ENCODE measurements around the gene ATP11A. TPM values are rescaled to one million over a fixed set of nuclear protein-coding genes. Genes with fewer than 3 reads are reported as not detected.

The ATP11A gene
- total RNA-seq, 1 experiment from 2014 or later = 232 TPM

- TF ChIP-seq CTCF (IDR thresholded peaks at IDR 0.05; ENCODE audit: insufficient read depth in 1 of 2, low read depth in 1 of 2, low read length in 1 of 2, severe bottlenecking in 1 of 2, unreplicated experiment in 1 of 2) = no peak
- Mint-ChIP-seq H3K4me1 (ENCODE audit: low read depth, unreplicated experiment) (no peaks in the 10 kb centered on the region), H3K4me3 (ENCODE audit: unreplicated experiment) (no peak overlapping the region), H3K27me3 (ENCODE audit: insufficient read depth, unreplicated experiment) (no peaks in the 10 kb centered on the region), H3K9me3 (ENCODE audit: unreplicated experiment) (no peaks in the 10 kb centered on the region), H3K27ac (ENCODE audit: unreplicated experiment) (no peak overlapping the region), H3K36me3 (ENCODE audit: insufficient read depth, unreplicated experiment) (peaks cover 66% of the 10 kb centered on the region)
- Histone ChIP-seq H3K27me3 (replicated peaks; ENCODE audit: control insufficient read depth, insufficient read depth, low read length) (no peaks in the 10 kb centered on the region), H3K4me3 (ENCODE audit: low read depth, low read length) (no peak overlapping the region), H3K36me3 (ENCODE audit: control insufficient read depth, insufficient read depth, low read length) (no peaks in the 10 kb centered on the region; the same call in 1 of the 2 replicates), H3K4me1 (no peaks in the 10 kb centered on the region), H3K9me3 (no peaks in the 10 kb centered on the region)
- no peak for DNase-seq
- BruUV-seq (replicated peaks) = no TSS peak
- intact Hi-C loops (cut with micrococcal nuclease; ENCODE audit: unreplicated experiment) = no loop called here
- CTCF ChIA-PET = no interaction called here
- POLR2A ChIA-PET = no interaction called here
Measured at GRCh38 chr13:112770504-112770903, 80.7 kb downstream of the ATP11A start.

GRCh38 chr13:112771139-112771876 lies 81.5 kb downstream of the ATP11A start:
- DNase-seq = no peak
- Mint-ChIP-seq H3K9me3 (ENCODE audit: unreplicated experiment) (no peaks in the 10 kb centered on the region), H3K4me3 (ENCODE audit: unreplicated experiment) (no peak overlapping the region), H3K4me1 (ENCODE audit: low read depth, unreplicated experiment) (no peaks in the 10 kb centered on the region), H3K36me3 (ENCODE audit: insufficient read depth, unreplicated experiment) (peaks cover 63% of the 10 kb centered on the region), H3K27me3 (ENCODE audit: insufficient read depth, unreplicated experiment) (no peaks in the 10 kb centered on the region), H3K27ac (ENCODE audit: unreplicated experiment) (no peak overlapping the region)
- no peak for TF ChIP-seq CTCF (IDR thresholded peaks at IDR 0.05; ENCODE audit: insufficient read depth in 1 of 2, low read depth in 1 of 2, low read length in 1 of 2, severe bottlenecking in 1 of 2, unreplicated experiment in 1 of 2)
- Histone ChIP-seq H3K9me3 (no peaks in the 10 kb centered on the region), H3K4me1 (no peaks in the 10 kb centered on the region), H3K4me3 (ENCODE audit: low read depth, low read length) (no peak overlapping the region), H3K27me3 (replicated peaks; ENCODE audit: control insufficient read depth, insufficient read depth, low read length) (no peaks in the 10 kb centered on the region), H3K36me3 (ENCODE audit: control insufficient read depth, insufficient read depth, low read length) (no peaks in the 10 kb centered on the region; the same call in 1 of the 2 replicates)
- intact Hi-C loops (cut with micrococcal nuclease; ENCODE audit: unreplicated experiment) = no loop called here
- CTCF ChIA-PET = no interaction called here
- no TSS peak for BruUV-seq (replicated peaks)
- POLR2A ChIA-PET = no interaction called here

GRCh38 chr13:112771877-112772538 lies 82.2 kb downstream of the ATP11A start:
- POLR2A ChIA-PET = no interaction called here
- no peak overlapping the region for H3K4me3 Mint-ChIP-seq (ENCODE audit: unreplicated experiment)

More at GRCh38 chr13:112771877-112772538, 82.2 kb downstream of the ATP11A start:
- Histone ChIP-seq H3K36me3 (ENCODE audit: control insufficient read depth, insufficient read depth, low read length) (no peaks in the 10 kb centered on the region; the same call in 1 of the 2 replicates), H3K4me3 (ENCODE audit: low read depth, low read length) (no peak overlapping the region), H3K27me3 (replicated peaks; ENCODE audit: control insufficient read depth, insufficient read depth, low read length) (no peaks in the 10 kb centered on the region), H3K4me1 (no peaks in the 10 kb centered on the region), H3K9me3 (no peaks in the 10 kb centered on the region)
- CTCF ChIA-PET = no interaction called here
- Mint-ChIP-seq H3K27me3 (ENCODE audit: insufficient read depth, unreplicated experiment) (no peaks in the 10 kb centered on the region), H3K27ac (ENCODE audit: unreplicated experiment) (no peak overlapping the region), H3K4me1 (ENCODE audit: low read depth, unreplicated experiment) (no peaks in the 10 kb centered on the region), H3K9me3 (ENCODE audit: unreplicated experiment) (no peaks in the 10 kb centered on the region), H3K36me3 (ENCODE audit: insufficient read depth, unreplicated experiment) (peaks cover 67% of the 10 kb centered on the region)
- BruUV-seq (replicated peaks) = no TSS peak
- intact Hi-C loops (cut with micrococcal nuclease; ENCODE audit: unreplicated experiment) = no loop called here
- TF ChIP-seq CTCF (IDR thresholded peaks at IDR 0.05; ENCODE audit: insufficient read depth in 1 of 2, low read depth in 1 of 2, low read length in 1 of 2, severe bottlenecking in 1 of 2, unreplicated experiment in 1 of 2) = no peak
- no peak for DNase-seq

Measured in Caco-2 (cell line).